ENCODE measurements around the gene OSR1. TPM values are rescaled to one million over a fixed set of nuclear protein-coding genes. Genes with fewer than 3 reads are reported as not detected.
A peak's percentile ranks its signal among the peaks of the same experiment; 100 is the strongest.
"Not testable (repeated sequence)": the region's sequence is repeated elsewhere in the genome, so short reads cannot be mapped to it uniquely, and the experiment has no call there.

The OSR1 gene
- total RNA-seq: not detected in 2 replicates

DNA sequence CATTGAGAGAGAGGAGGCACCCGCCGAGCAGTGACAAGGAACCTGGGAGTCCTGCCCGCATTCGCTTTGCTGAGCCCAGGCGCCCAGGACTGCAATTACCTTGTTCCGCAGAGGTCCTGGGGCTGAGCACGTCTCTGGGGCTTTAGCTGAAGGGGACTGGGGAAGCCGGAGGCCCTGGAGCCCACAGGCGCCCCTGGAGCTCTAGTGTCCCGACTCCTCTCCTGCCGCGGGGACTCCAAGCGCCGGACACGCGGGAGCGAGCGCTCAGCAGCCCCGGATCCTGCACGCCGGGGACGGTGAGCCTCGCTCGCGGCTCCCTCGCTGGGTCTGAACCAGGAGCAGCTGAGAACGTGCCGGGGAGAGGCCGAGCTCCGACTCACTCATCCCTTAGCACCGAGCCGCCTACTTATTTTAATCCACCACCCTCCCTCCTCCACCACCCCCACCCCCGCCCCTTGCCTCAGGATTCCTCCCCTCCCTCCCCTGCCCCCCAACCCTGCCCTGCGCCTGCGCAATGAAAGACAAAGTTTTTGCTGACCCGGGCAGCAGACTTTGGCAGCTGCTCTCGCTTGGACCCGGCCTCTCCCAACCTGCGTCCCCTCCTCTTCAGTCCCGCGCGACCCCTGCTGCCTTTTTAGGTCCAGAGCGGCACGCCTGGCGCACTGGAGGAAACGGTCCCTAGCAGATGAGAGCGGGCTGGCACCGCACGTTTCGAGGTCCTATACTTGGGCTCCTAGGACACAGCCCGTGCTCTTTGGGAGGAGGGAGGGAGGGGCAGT is at the start of gene OSR1:
Gene OSR1 (minus strand): TSS at position 382 of the 779 bp plus-strand sequence. CDS start 4,818 bp downstream, outside the sequence.
- Mint-ChIP-seq H3K4me3 (no peak within 1 kb of the TSS), H3K9me3 (no peaks in the 10 kb centered on the region), H3K27me3 (peaks cover 96% of the 10 kb centered on the region), H3K36me3 (ENCODE audit: low read depth) (peaks cover 4% of the 10 kb centered on the region), H3K4me1 (peaks cover 32% of the 10 kb centered on the region), H3K27ac (peak within 1 kb of the TSS; percentile 41)
- intact Hi-C loops (cut with micrococcal nuclease): loop anchor here (10.0 kb wide), 1 partner anchor 1814 kb away; the partner anchor contains the start of gene VSNL1
- DNase-seq: peak; percentile 73

DNA sequence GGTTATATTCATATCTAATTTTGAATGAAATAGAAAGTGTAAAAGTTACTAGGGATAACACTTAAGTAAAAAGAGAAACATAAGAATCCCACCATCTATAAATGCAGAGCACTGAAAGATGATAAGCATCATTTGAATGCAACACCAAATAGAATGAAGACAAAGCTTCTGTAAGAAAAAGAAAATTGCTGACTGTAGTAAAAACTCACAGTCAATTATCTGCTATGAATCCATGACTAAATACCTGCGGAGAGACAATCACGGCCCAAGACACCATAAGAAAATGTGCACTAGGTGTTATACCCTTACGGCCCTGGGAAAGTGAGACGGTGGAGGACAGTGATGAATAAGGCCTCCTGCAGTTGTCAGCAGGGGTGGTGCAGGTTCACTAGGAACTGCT is 45.4 kb upstream of the OSR1 start:
- Mint-ChIP-seq H3K27me3 (peaks cover 4% of the 10 kb centered on the region), H3K4me1 (no peaks in the 10 kb centered on the region), H3K9me3 (no peaks in the 10 kb centered on the region), H3K4me3 (no peak overlapping the region), H3K36me3 (ENCODE audit: low read depth) (no peaks in the 10 kb centered on the region), H3K27ac (no peak overlapping the region)
- intact Hi-C loops (cut with micrococcal nuclease): no loop called here
- DNase-seq: no peak

DNA sequence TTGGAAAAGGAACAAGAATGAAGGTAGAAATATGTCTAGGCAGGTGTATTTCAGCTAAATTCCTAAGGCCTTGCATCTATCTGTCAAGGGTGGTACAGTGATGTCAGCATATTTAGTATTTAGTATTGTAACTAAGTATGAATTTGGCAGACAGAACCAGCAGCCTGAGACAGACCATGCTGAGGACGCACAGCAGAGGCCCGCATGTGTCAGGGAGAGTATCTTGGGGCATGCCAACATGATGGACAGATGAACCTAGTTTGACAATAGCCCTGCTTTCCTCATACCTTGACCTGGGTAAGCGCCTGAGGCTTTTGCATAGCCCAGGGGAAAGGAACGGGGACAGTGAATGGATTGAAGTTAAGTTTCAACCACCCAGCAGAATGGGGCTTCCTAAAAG is 33.8 kb upstream of the OSR1 start:
- DNase-seq: no peak

DNA sequence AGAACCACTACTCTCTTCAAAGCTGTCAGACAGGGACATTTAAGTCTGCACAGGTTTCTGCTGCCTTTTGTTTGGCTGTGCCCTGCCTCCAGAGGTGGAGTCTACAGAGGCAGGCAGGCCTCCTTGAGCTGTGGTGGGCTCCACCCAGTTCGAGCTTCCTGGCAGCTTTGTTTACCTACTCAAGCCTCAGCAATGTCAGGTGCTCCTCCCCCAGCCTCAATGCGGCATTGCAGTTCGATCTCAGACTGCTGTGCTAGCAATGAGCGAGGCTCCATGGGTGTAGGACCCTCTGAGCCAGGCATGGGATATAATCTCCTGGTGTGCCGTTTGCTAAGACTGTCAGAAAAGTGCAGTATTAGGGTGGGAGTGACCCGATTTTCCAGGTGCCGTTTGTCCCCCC is 31.0 kb upstream of the OSR1 start:
- H3K27me3 Mint-ChIP-seq; intact Hi-C loops (cut with micrococcal nuclease): not testable (repeated sequence)

More for the DNA sequence above, 33.8 kb upstream of the OSR1 start:
- Mint-ChIP-seq H3K27ac (no peak overlapping the region), H3K36me3 (ENCODE audit: low read depth) (no peaks in the 10 kb centered on the region), H3K27me3 (peaks cover 7% of the 10 kb centered on the region), H3K4me3 (no peak overlapping the region), H3K4me1 (no peaks in the 10 kb centered on the region), H3K9me3 (no peaks in the 10 kb centered on the region)
- intact Hi-C loops (cut with micrococcal nuclease): no loop called here

DNA sequence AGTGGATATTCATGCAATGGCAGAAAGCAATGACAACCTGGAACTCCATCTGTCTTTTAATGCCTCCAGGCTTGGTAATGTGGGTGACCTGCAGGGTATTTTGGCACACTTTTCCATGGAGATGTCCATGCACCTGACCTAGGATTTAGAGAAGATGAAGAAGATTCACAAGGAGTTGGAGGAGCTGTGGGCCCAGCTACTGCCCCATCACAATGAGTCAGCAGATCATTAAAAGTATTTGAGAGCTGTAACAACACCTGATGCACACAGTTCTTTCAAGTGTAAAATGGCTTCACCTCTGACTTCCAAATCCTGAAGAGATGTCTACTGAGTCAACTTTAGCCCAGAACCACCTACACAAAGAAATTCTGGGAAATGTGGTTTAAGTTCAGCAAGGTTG is 22.1 kb upstream of the OSR1 start:
- Mint-ChIP-seq H3K27me3 (peaks cover 19% of the 10 kb centered on the region), H3K4me1 (no peaks in the 10 kb centered on the region), H3K9me3 (no peaks in the 10 kb centered on the region), H3K36me3 (ENCODE audit: low read depth) (no peaks in the 10 kb centered on the region), H3K4me3 (no peak overlapping the region), H3K27ac (no peak overlapping the region)
- intact Hi-C loops (cut with micrococcal nuclease): no loop called here
- DNase-seq: no peak

More for the DNA sequence above, 31.0 kb upstream of the OSR1 start:
- H3K27ac Mint-ChIP-seq; DNase-seq; H3K4me3 Mint-ChIP-seq; H3K9me3 Mint-ChIP-seq; H3K4me1 Mint-ChIP-seq; H3K36me3 Mint-ChIP-seq (ENCODE audit: low read depth): not testable (repeated sequence)

DNA sequence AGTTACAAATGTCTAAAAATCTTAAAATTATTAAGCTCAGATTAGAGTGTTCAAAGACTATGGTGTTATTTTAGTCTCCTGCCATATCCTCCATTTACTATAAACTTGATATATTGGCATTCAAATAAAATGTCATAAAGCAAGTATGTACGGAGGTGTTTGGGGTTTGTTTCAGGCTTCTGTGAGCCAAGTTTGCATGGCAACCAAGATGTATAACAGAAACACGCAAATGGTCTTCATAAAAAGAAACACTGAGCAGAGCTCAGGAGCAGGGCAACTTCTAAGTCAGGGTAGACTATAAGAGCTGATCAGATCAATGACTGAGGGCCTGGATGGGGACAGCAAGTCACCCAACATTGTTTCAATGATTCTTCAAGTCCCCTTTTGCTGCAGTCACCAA is 20.5 kb upstream of the OSR1 start:
- H3K27ac Mint-ChIP-seq: no peak overlapping the region
- no peaks in the 10 kb centered on the region for H3K4me1 Mint-ChIP-seq
- DNase-seq: no peak
- peaks cover 27% of the 10 kb centered on the region for H3K27me3 Mint-ChIP-seq
- intact Hi-C loops (cut with micrococcal nuclease): no loop called here
- no peaks in the 10 kb centered on the region for H3K36me3 Mint-ChIP-seq (ENCODE audit: low read depth)
- no peaks in the 10 kb centered on the region for H3K9me3 Mint-ChIP-seq
- H3K4me3 Mint-ChIP-seq: no peak overlapping the region

DNA sequence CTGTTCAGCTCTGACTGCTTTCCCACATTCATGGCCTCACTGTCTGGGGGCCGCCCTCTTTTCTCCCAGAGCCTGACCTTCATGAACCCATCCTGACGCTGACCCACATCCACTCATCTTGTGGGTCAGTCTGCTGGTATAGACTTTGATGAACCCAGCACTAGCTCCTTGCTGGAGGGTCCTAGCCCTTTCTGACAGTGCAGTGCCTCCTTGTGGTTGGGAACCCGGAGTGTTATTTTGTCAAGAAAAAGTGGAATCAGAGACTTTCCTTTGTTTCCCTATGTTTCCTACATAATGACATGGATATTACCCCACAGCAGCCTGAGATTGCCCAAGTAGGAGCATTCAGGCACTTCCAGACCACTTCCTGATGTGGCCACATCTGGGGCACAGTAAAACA is 19.3 kb upstream of the OSR1 start:
- Mint-ChIP-seq H3K9me3 (no peaks in the 10 kb centered on the region), H3K27me3 (peaks cover 30% of the 10 kb centered on the region), H3K36me3 (ENCODE audit: low read depth) (no peaks in the 10 kb centered on the region), H3K4me1 (no peaks in the 10 kb centered on the region), H3K4me3 (no peak overlapping the region), H3K27ac (no peak overlapping the region)
- intact Hi-C loops (cut with micrococcal nuclease): no loop called here
- no peak for DNase-seq

DNA sequence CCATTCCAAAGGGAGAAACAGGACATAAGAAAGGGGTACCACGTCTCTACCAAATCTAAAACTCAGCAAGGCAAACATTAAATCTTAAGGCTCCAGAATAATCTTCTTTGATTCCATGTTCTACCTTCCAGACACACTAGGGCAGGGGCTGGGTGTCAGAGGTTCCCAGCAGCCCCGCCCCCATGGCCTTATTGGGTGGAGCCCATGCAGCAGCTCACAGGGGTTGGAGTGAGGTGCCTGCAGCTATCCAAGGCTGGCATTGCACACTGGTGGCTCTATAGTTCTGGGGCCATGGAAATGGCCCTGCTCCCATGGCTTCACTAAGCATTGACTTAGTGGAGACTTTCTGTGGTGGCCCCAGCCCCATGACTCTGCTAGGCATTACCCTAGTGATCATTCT is 14.9 kb upstream of the OSR1 start:
- H3K36me3 Mint-ChIP-seq (ENCODE audit: low read depth): no peaks in the 10 kb centered on the region
- peaks cover 40% of the 10 kb centered on the region for H3K27me3 Mint-ChIP-seq
- H3K9me3 Mint-ChIP-seq: no peaks in the 10 kb centered on the region
- intact Hi-C loops (cut with micrococcal nuclease): no loop called here
- H3K4me1 Mint-ChIP-seq: no peaks in the 10 kb centered on the region
- peak; percentile 28 for DNase-seq
- no peak overlapping the region for H3K4me3 Mint-ChIP-seq
- H3K27ac Mint-ChIP-seq: no peak overlapping the region

DNA sequence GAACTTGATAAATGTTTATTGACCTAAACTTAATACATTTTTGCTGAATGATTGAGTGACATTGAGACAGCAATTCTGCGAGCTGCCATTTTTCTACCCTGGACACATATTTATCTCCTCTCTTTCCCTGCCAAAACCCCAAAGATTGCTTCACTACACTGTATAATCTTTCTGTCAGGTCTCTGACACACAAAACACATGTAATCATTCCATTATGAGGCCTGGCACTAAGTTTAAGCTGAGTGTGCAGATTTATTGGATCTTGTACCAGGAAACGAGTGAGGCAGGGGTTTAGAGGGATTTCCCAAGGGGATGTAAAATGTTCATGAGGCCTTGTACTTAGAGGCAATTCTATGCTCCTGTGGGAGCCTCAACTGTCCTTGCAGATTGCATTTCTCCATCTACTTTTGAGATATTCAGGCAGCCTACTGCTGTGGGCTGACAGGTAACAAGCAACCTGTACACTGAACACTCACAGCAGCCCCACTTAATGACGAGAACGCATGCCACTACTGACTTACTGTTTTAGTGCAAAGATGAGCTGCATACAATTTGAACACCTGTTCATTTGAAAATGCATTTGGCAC is 13.7 kb upstream of the OSR1 start:
- no peaks in the 10 kb centered on the region for H3K36me3 Mint-ChIP-seq (ENCODE audit: low read depth)
- H3K27me3 Mint-ChIP-seq: peaks cover 48% of the 10 kb centered on the region
- DNase-seq: peak; percentile 32
- no peaks in the 10 kb centered on the region for H3K9me3 Mint-ChIP-seq
- H3K27ac Mint-ChIP-seq: no peak overlapping the region
- H3K4me3 Mint-ChIP-seq: no peak overlapping the region
- intact Hi-C loops (cut with micrococcal nuclease): no loop called here
- no peaks in the 10 kb centered on the region for H3K4me1 Mint-ChIP-seq

DNA sequence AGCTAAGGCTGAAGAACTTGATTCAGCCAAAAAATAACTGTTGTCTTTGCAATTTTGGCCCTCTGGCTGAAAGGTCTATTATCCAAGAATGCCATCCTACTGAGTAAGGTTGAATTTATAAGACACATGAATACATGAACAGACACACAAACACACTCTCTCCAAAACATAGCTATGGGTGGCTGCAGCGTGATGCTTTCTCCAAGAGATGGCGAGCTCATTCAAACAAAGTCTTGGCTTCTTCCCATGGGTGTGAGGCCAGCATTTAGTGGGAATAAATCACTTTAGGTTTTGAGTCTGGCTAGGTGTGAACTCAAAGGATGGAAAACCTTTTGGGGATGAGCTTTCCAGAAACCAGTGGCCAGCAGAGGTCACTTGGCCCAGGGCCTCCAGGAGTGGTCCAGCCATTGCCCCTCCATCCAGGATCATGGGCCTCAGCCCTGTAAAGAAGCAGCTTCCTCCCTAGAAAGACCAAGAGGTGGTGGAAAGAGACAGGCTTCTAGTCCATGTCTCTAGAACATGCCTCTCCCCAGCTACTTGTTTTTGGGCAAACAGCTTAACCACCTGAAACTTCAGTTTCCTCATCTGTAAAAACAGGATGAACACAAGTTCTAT is 11.0 kb upstream of the OSR1 start:
- intact Hi-C loops (cut with micrococcal nuclease): no loop called here
- Mint-ChIP-seq H3K36me3 (ENCODE audit: low read depth) (no peaks in the 10 kb centered on the region), H3K4me3 (no peak overlapping the region), H3K4me1 (no peaks in the 10 kb centered on the region), H3K27ac (no peak overlapping the region), H3K27me3 (peaks cover 64% of the 10 kb centered on the region), H3K9me3 (no peaks in the 10 kb centered on the region)
- DNase-seq: peak; percentile 48

DNA sequence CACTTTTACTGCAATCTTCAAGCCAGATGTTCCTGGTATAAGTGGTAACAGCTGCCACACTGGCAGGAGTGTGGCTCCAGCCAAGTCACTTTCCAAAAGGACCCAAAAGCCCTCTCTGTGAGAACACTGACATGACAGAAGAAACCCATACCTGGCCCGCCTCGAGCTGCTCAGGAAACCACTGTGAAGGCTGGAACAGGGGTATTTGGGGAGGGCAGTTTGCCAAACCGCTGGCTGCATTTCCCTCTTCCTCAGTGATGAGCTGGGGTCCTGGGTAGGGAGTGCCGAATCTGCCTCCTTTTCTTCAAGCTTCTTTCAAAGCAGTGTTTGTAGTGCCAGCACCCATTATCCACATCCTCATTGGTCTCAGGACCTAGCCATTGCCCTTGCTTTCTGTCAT is 10.3 kb upstream of the OSR1 start:
- Mint-ChIP-seq H3K36me3 (ENCODE audit: low read depth) (no peaks in the 10 kb centered on the region), H3K4me3 (no peak overlapping the region), H3K4me1 (no peaks in the 10 kb centered on the region), H3K27me3 (peaks cover 67% of the 10 kb centered on the region), H3K27ac (no peak overlapping the region), H3K9me3 (no peaks in the 10 kb centered on the region)
- DNase-seq: peak; percentile 27
- intact Hi-C loops (cut with micrococcal nuclease): no loop called here

DNA sequence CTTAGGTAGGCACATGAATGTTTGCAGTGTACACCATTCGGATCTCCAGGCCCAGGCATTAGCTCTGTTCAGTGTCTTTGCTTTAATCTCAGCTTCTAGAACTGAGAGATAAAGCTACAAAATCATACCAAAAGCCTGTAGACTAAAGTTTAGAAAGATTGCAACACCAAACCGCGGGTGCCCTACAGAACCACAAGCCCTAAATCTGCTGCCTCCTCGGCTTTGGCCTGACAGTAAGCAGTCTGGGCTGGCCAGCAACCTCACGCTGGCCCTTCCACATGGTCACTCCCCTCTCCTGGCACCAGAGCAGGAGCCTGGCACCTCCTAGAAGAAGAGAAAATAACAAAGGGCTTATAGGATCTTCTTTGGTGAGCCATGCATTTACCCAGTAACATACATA is 8.9 kb upstream of the OSR1 start:
- H3K27me3 Mint-ChIP-seq: peaks cover 77% of the 10 kb centered on the region
- intact Hi-C loops (cut with micrococcal nuclease): no loop called here
- H3K27ac Mint-ChIP-seq: no peak overlapping the region
- no peaks in the 10 kb centered on the region for H3K9me3 Mint-ChIP-seq
- DNase-seq: peak; percentile 48
- peaks cover 10% of the 10 kb centered on the region for H3K4me1 Mint-ChIP-seq
- H3K36me3 Mint-ChIP-seq (ENCODE audit: low read depth): peaks cover 4% of the 10 kb centered on the region
- H3K4me3 Mint-ChIP-seq: no peak overlapping the region

DNA sequence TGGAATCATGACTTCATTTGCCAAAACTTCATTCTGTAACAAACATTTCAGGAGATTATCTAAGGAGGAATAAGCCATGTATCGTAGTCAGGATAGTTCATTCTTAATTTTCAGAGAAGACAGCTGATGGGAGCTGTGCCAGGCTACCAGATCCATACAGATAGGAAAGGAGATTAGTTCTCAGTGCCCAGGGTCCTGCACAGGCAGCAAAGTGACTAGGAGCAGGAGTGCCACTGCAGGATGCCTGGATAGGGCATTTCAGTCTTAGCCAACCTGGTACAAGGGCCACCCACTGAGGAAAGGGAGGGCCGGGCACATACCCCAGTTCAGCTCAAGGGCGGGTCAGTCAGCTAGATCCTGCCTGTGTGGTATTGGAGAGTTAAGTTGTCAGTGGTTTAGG is 6.7 kb upstream of the OSR1 start:
- intact Hi-C loops (cut with micrococcal nuclease): no loop called here
- Mint-ChIP-seq H3K27ac (no peak overlapping the region), H3K4me3 (no peak overlapping the region)

DNA sequence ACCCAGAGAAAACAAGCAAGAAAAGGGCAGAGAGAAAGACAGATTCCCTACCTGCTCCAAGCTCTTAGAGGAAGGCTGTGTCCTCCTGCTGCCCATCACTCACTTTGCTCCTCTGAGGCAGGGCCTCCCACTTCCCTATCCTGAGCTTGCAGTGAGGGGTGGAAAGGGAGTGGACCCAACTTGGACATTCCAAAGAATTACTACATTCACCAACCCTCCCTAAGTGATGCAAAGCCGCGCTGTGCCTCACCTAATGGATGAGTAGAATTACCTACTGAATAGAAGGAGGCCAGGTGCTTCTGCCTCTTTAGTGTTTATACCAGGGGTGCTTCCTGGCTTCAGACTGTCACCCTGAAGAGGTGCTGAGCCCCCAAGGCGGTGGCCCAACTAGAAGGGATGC is 5.6 kb upstream of the OSR1 start:
- H3K4me3 Mint-ChIP-seq: peak overlapping the region; percentile 94
- H3K4me1 Mint-ChIP-seq: peaks cover 21% of the 10 kb centered on the region
- intact Hi-C loops (cut with micrococcal nuclease): loop anchor here (5.0 kb wide), 4 partner anchors 498 to 1083 kb away; partner anchors contain the start of gene RHOB
- H3K9me3 Mint-ChIP-seq: no peaks in the 10 kb centered on the region
- peaks cover 91% of the 10 kb centered on the region for H3K27me3 Mint-ChIP-seq
- H3K36me3 Mint-ChIP-seq (ENCODE audit: low read depth): peaks cover 4% of the 10 kb centered on the region
- no peak overlapping the region for H3K27ac Mint-ChIP-seq
- DNase-seq: no peak

More for the DNA sequence above, 6.7 kb upstream of the OSR1 start:
- H3K27me3 Mint-ChIP-seq: peaks cover 85% of the 10 kb centered on the region
- H3K9me3 Mint-ChIP-seq: no peaks in the 10 kb centered on the region
- peaks cover 21% of the 10 kb centered on the region for H3K4me1 Mint-ChIP-seq
- DNase-seq: no peak
- H3K36me3 Mint-ChIP-seq (ENCODE audit: low read depth): peaks cover 4% of the 10 kb centered on the region
